Activated CD4-positive, alpha-beta T cell treated with anti-CD3 and anti-CD28 coated beads for 36 hours (primary cell): Measurements from ENCODE around the gene ZNF440. TPM values are rescaled to one million over a fixed set of nuclear protein-coding genes. Genes with fewer than 3 reads are reported as not detected.
"Not testable (repeated sequence)": the region's sequence is repeated elsewhere in the genome, so short reads cannot be mapped to it uniquely, and the experiment has no call there.

Experiments
- ATAC-seq: fragments of 200-7000 bp; cut with Tn5 transposase; one replicate; pipeline ENCODE4 v1.10.0; 2021; ENCODE audit warnings: mild to moderate bottlenecking, moderate library complexity
- CTCF ChIA-PET: fragments of 350-600 bp; sonication (Branson Sonifier 250); formaldehyde crosslinking; loops from one replicate; lab custom pipeline; 2021; ENCODE audit warnings: antibody characterized with exemption; lab: Charles Lee
- POLR2A ChIA-PET: fragments of 350-600 bp; sonication (Branson Sonifier 250); formaldehyde crosslinking; loops from one replicate; lab custom pipeline; 2021; ENCODE audit warnings: antibody characterized with exemption, inconsistent platforms; lab: Charles Lee
- DNase-seq: peaks from one replicate; pipeline ENCODE4 v3.0.0-alpha.2; 2020
- H3K27ac Mint-ChIP-seq: one replicate; pipeline ENCODE4 v1.8.0; 2021; ENCODE audit warnings: mixed read lengths
- H3K27me3 Mint-ChIP-seq: one replicate; pipeline ENCODE4 v1.8.0; 2021; ENCODE audit warnings: mixed read lengths
- H3K36me3 Mint-ChIP-seq: one replicate; pipeline ENCODE4 v1.8.0; 2021; ENCODE audit warnings: low read depth, mixed read lengths
- H3K4me1 Mint-ChIP-seq: one replicate; pipeline ENCODE4 v1.8.0; 2021; ENCODE audit warnings: mixed read lengths
- H3K4me3 Mint-ChIP-seq: one replicate; pipeline ENCODE4 v1.8.0; 2021; ENCODE audit warnings: mild to moderate bottlenecking, moderate library complexity, mixed read lengths
- H3K9me3 Mint-ChIP-seq: one replicate; pipeline ENCODE4 v1.8.0; 2021; ENCODE audit warnings: low read depth, mixed read lengths
- intact Hi-C, 2 experiments: fragments of 100-400 bp; cut with DNase I in 1 of 2; cut with micrococcal nuclease in 1 of 2; formaldehyde crosslinking; loops; one replicate each; pipeline versions ENCODE4 v1.14.2 to v1.15.1; 2022 to 2024; cut with DNase I, micrococcal nuclease
- total RNA-seq, 2 experiments: library from RNA; stranded (reverse); gene quantifications; one replicate each; pipeline ENCODE4 v1.2.3, GENCODE V29; 2021

Gene ZNF440
- total RNA-seq, 2 experiments from 2014 or later, result 7.0 to 7.7 TPM

GRCh38 chr19:11856596-11857250 is 42.6 kb downstream of the ZNF440 start:
- intact Hi-C loops, result no loop called here
- ChIA-PET POLR2A (no interaction called here), CTCF (interaction anchor here (0.6 to 1.3 kb wide), 3 partner anchors 59 to 242 kb away, joined by 3 to 5 read pairs (median 5); partner anchors contain the start of gene ZNF491)
- no peak for DNase-seq
- peaks cover 71% of the 10 kb centered on the region for H3K36me3 Mint-ChIP-seq
- no peak overlapping the region for H3K4me3 Mint-ChIP-seq
- no peak overlapping the region for H3K27ac Mint-ChIP-seq
- no peak for ATAC-seq
- no peaks in the 10 kb centered on the region for H3K27me3 Mint-ChIP-seq
- no peaks in the 10 kb centered on the region for H3K4me1 Mint-ChIP-seq
- H3K9me3 Mint-ChIP-seq, result peaks cover 65% of the 10 kb centered on the region

GRCh38 chr19:11860721-11861120 is 46.6 kb downstream of the ZNF440 start:
- no peak overlapping the region for H3K27ac Mint-ChIP-seq
- H3K4me1 Mint-ChIP-seq, result no peaks in the 10 kb centered on the region
- intact Hi-C loops, result no loop called here
- no peak overlapping the region for H3K4me3 Mint-ChIP-seq
- no peaks in the 10 kb centered on the region for H3K27me3 Mint-ChIP-seq
- peaks cover 79% of the 10 kb centered on the region for H3K36me3 Mint-ChIP-seq
- ChIA-PET CTCF (no interaction called here), POLR2A (no interaction called here)
- DNase-seq (no peak), ATAC-seq (no peak)
- peaks cover 71% of the 10 kb centered on the region for H3K9me3 Mint-ChIP-seq

- H3K4me3 Mint-ChIP-seq, result no peak overlapping the region
- ChIA-PET CTCF (no interaction called here), POLR2A (no interaction called here)
- H3K27me3 Mint-ChIP-seq, result no peaks in the 10 kb centered on the region
- ATAC-seq (no peak), DNase-seq (no peak)
- H3K27ac Mint-ChIP-seq, result no peak overlapping the region
- no peaks in the 10 kb centered on the region for H3K4me1 Mint-ChIP-seq
- peaks cover 79% of the 10 kb centered on the region for H3K36me3 Mint-ChIP-seq
- intact Hi-C loops, result no loop called here
- peaks cover 70% of the 10 kb centered on the region for H3K9me3 Mint-ChIP-seq
Measured at GRCh38 chr19:11861301-11861700, 47.2 kb downstream of the ZNF440 start.

GRCh38 chr19:11867766-11868165 is 53.7 kb downstream of the ZNF440 start:
- H3K36me3 Mint-ChIP-seq, result peaks cover 74% of the 10 kb centered on the region
- peaks cover 58% of the 10 kb centered on the region for H3K9me3 Mint-ChIP-seq
- DNase-seq, H3K27ac Mint-ChIP-seq, POLR2A ChIA-PET, H3K4me1 Mint-ChIP-seq, H3K4me3 Mint-ChIP-seq, H3K27me3 Mint-ChIP-seq, ATAC-seq, CTCF ChIA-PET: not testable (repeated sequence)
- intact Hi-C loops, result loop anchor here in 1 of 2 experiments (5.0 kb wide), 1 partner anchor 70 kb away; the partner anchor contains the start of gene ZNF491

GRCh38 chr19:11868188-11868587 is 54.1 kb downstream of the ZNF440 start:
- peaks cover 72% of the 10 kb centered on the region for H3K36me3 Mint-ChIP-seq
- CTCF ChIA-PET, result no interaction called here
- intact Hi-C loops, result loop anchor here in 1 of 2 experiments (5.0 kb wide), 1 partner anchor 71 kb away; the partner anchor contains the start of gene ZNF491
- POLR2A ChIA-PET, result no interaction called here
- ATAC-seq (no peak), DNase-seq (no peak)
- no peak overlapping the region for H3K27ac Mint-ChIP-seq
- no peaks in the 10 kb centered on the region for H3K4me1 Mint-ChIP-seq
- peaks cover 56% of the 10 kb centered on the region for H3K9me3 Mint-ChIP-seq
- no peak overlapping the region for H3K4me3 Mint-ChIP-seq
- H3K27me3 Mint-ChIP-seq, result no peaks in the 10 kb centered on the region

- no peaks in the 10 kb centered on the region for H3K27me3 Mint-ChIP-seq
- ATAC-seq, result no peak
- intact Hi-C loops, result no loop called here
- H3K9me3 Mint-ChIP-seq, result peaks cover 29% of the 10 kb centered on the region
- no peak overlapping the region for H3K4me3 Mint-ChIP-seq
- H3K4me1 Mint-ChIP-seq, result no peaks in the 10 kb centered on the region
- ChIA-PET CTCF (interaction anchor here (0.6 kb wide), 1 partner anchor 91 kb away, joined by 4 read pairs; no protein-coding TSS in a partner anchor), POLR2A (no interaction called here)
- no peak for DNase-seq
- no peak overlapping the region for H3K27ac Mint-ChIP-seq
- peaks cover 31% of the 10 kb centered on the region for H3K36me3 Mint-ChIP-seq
Measured at GRCh38 chr19:11872624-11873023, 58.6 kb downstream of the ZNF440 start.

- Mint-ChIP-seq H3K27ac (no peak overlapping the region), H3K4me1 (no peaks in the 10 kb centered on the region), H3K9me3 (peaks cover 18% of the 10 kb centered on the region), H3K4me3 (no peak overlapping the region), H3K27me3 (no peaks in the 10 kb centered on the region), H3K36me3 (peaks cover 20% of the 10 kb centered on the region)
- CTCF ChIA-PET, result interaction anchor here (0.8 kb wide), 1 partner anchor 175 kb away, joined by 3 read pairs; no protein-coding TSS in a partner anchor
- POLR2A ChIA-PET, result no interaction called here
- no peak for ATAC-seq
- DNase-seq, result no peak
- intact Hi-C loops, result no loop called here
Measured at GRCh38 chr19:11873762-11874161, 59.7 kb downstream of the ZNF440 start.

- CTCF ChIA-PET, result interaction anchor here (0.7 to 2.9 kb wide), 10 partner anchors 12 to 798 kb away, joined by 3 to 20 read pairs (median 4); partner anchors contain the start of gene ZNF491
- H3K27me3 Mint-ChIP-seq, H3K9me3 Mint-ChIP-seq, POLR2A ChIA-PET, H3K27ac Mint-ChIP-seq, H3K4me1 Mint-ChIP-seq, H3K4me3 Mint-ChIP-seq, H3K36me3 Mint-ChIP-seq: not testable (repeated sequence)
- intact Hi-C loops, result loop anchor here (1.0 to 5.0 kb wide), 4 partner anchors 82 to 178 kb away; no protein-coding TSS in a partner anchor
- DNase-seq (peak; percentile 79), ATAC-seq (peak; percentile 87)
Measured at GRCh38 chr19:11879687-11880266, 65.7 kb downstream of the ZNF440 start.

- Mint-ChIP-seq H3K27me3 (no peaks in the 10 kb centered on the region), H3K4me1 (no peaks in the 10 kb centered on the region)
- intact Hi-C loops, result loop anchor here (1.0 to 5.0 kb wide), 4 partner anchors 83 to 177 kb away; no protein-coding TSS in a partner anchor
Measured at GRCh38 chr19:11880598-11880997, 66.5 kb downstream of the ZNF440 start.

GRCh38 chr19:11881151-11881800 is 67.2 kb downstream of the ZNF440 start:
- no peak overlapping the region for H3K4me3 Mint-ChIP-seq
- ATAC-seq (peak; percentile 77), DNase-seq (peak; percentile 75)
- no peaks in the 10 kb centered on the region for H3K4me1 Mint-ChIP-seq
- H3K27me3 Mint-ChIP-seq, result no peaks in the 10 kb centered on the region
- no peak overlapping the region for H3K27ac Mint-ChIP-seq
- intact Hi-C loops, result loop anchor here (1.0 to 5.0 kb wide), 7 partner anchors 83 to 260 kb away; no protein-coding TSS in a partner anchor
- no peaks in the 10 kb centered on the region for H3K36me3 Mint-ChIP-seq
- ChIA-PET CTCF (interaction anchor here (0.7 to 3.6 kb wide), 10 partner anchors 11 to 399 kb away, joined by 3 to 15 read pairs (median 4); partner anchors contain the start of genes ZNF136 and ZNF491), POLR2A (interaction anchor here (0.6 kb wide), 1 partner anchor 82 kb away, joined by 6 read pairs; no protein-coding TSS in a partner anchor)
- H3K9me3 Mint-ChIP-seq, result no peaks in the 10 kb centered on the region

More at GRCh38 chr19:11880598-11880997, 66.5 kb downstream of the ZNF440 start:
- Mint-ChIP-seq H3K27ac (no peak overlapping the region), H3K9me3 (no peaks in the 10 kb centered on the region), H3K36me3 (no peaks in the 10 kb centered on the region), H3K4me3 (no peak overlapping the region)
- CTCF ChIA-PET, result interaction anchor here (0.6 to 3.6 kb wide), 12 partner anchors 12 to 885 kb away, joined by 3 to 15 read pairs (median 4); partner anchors contain the start of gene ZNF491
- DNase-seq (no peak), ATAC-seq (no peak)
- POLR2A ChIA-PET, result no interaction called here

GRCh38 chr19:11882606-11883005 is 68.5 kb downstream of the ZNF440 start:
- H3K4me1 Mint-ChIP-seq, result peaks cover 3% of the 10 kb centered on the region
- POLR2A ChIA-PET, result no interaction called here
- H3K36me3 Mint-ChIP-seq, result no peaks in the 10 kb centered on the region
- intact Hi-C loops, result loop anchor here in 1 of 2 experiments (2.0 to 5.0 kb wide), 2 partner anchors 42 to 175 kb away; partner anchors contain the start of gene ZNF700
- no peaks in the 10 kb centered on the region for H3K9me3 Mint-ChIP-seq
- DNase-seq, result no peak
- H3K27me3 Mint-ChIP-seq, result no peaks in the 10 kb centered on the region
- H3K27ac Mint-ChIP-seq, result no peak overlapping the region
- no peak overlapping the region for H3K4me3 Mint-ChIP-seq
- ATAC-seq, result no peak
- CTCF ChIA-PET, result interaction anchor here (0.7 to 3.6 kb wide), 8 partner anchors 10 to 280 kb away, joined by 3 to 17 read pairs (median 4); partner anchors contain the start of genes ZNF136, ZNF20, ZNF491 and ZNF700
